NB4 (cell line): ENCODE measurements around the gene TMTC3.

Experiments used
- CTCF ChIP-seq: IDR thresholded peaks from one replicate; pipeline ENCODE4 v1.5.1; 2012; ENCODE audit warnings: low read depth, low read length
- MAX ChIP-seq: IDR thresholded peaks from 2 replicates; pipeline ENCODE4 v1.6.1; 2011; ENCODE audit warnings: low read depth, low read length
- POLR2A ChIP-seq: IDR thresholded peaks from 2 replicates; pipeline ENCODE4 v1.6.1; 2011; ENCODE audit warnings: mild to moderate bottlenecking; ENCODE audit not compliant: insufficient read length; ENCODE audit errors: extremely low read depth

- TF ChIP-seq CTCF (no peak), POLR2A (no peak), MAX (no peak)
These were observed 77.8 kb downstream of the TMTC3 start for GRCh38 chr12:88219861-88220260.
